Vagina (tissue), 2 donors: ENCODE measurements around the gene RXFP1. TPM values are rescaled to one million over a fixed set of nuclear protein-coding genes. Genes with fewer than 3 reads are reported as not detected.

Source experiments
- DNase-seq, 2 donors: peaks; one replicate each; pipeline ENCODE4 v3.0.0-alpha.2; 2017; ENCODE audit errors: extremely low spot score in 2 of 2
- H3K27ac ChIP-seq: fragments of 200-600 bp; sonication (generic); one replicate; pipeline ENCODE4 v1.5.1; 2019
- H3K27me3 ChIP-seq: fragments of 200-600 bp; sonication (generic); one replicate; pipeline ENCODE4 v1.5.1; 2019
- H3K36me3 ChIP-seq, 2 donors: fragments of 200-600 bp; sonication (generic); one replicate each; pipeline ENCODE4 v1.5.1; 2017 to 2019
- H3K4me1 ChIP-seq: fragments of 200-600 bp; sonication (generic); one replicate; pipeline ENCODE4 v1.5.1; 2019
- H3K4me3 ChIP-seq, 2 donors: fragments of 200-600 bp; sonication (generic); 1 replicate in 1 of 2; 2 replicates in 1 of 2; pipeline ENCODE4 v1.5.1; 2016 to 2019
- H3K9me3 ChIP-seq: fragments of 200-600 bp; sonication (generic); one replicate; pipeline ENCODE4 v1.5.1; 2019
- POLR2A ChIP-seq, 2 donors: fragments of 450-650 bp; IDR thresholded peaks; one replicate each; pipeline ENCODE4 v1.6.1; 2017; ENCODE audit warnings: antibody characterized with exemption in 2 of 2, mild to moderate bottlenecking in 2 of 2, moderate library complexity in 2 of 2
- POLR2AphosphoS5 ChIP-seq, 2 donors: sonication (generic); formaldehyde crosslinking; IDR thresholded peaks; one replicate each; pipeline ENCODE4 v1.9.0; 2017; ENCODE audit warnings: antibody characterized with exemption in 2 of 2, mild to moderate bottlenecking in 2 of 2, low read depth in 1 of 2; ENCODE audit not compliant: insufficient read depth in 1 of 2
- intact Hi-C: fragments of 100-400 bp; cut with DNase I; formaldehyde crosslinking; loops from one replicate; pipeline ENCODE4 v1.15.1; 2023
- total RNA-seq: library from RNA; depleted of rRNA; stranded (reverse); fragments of >200 nt; gene quantifications from one replicate; pipeline ENCODE4 v1.2.3, GENCODE V29; 2016
- TF ChIP-seq, protein P1 (sequence below), 3 experiments: fragments of 450-650 bp in 2 of 3; fragments of 200-600 bp in 1 of 3; sonication (generic) in 1 of 3; IDR thresholded peaks; one replicate each; pipeline ENCODE4 v1.5.1; 2017 to 2019; ENCODE audit warnings: antibody characterized with exemption in 3 of 3, mild to moderate bottlenecking in 2 of 3, moderate library complexity in 2 of 3

RXFP1 gene
- total RNA-seq, 1 donor from 2014 or later, result 1.5 TPM

DNA sequence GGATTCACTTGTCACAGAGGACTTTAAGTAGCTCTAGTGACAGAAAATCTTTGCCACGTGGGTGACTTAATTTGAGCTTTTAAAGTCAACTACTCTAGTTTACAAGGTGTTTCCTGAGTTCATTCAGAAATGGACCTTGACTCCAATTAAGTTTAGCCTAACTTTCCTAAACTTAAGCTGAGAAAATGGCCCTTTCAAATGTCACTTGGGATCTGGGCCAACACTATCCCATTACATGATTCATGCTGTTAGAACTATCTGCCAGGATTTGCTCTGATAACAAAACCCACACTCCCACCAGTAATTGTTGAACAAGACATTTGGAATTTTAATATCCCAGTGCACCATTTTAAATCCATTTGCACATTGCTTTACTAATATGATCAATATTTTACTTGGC is 109.2 kb downstream of the RXFP1 start:
- H3K36me3 ChIP-seq, result no peaks in the 10 kb centered on the region
- DNase-seq, result no peak
- no peaks in the 10 kb centered on the region for H3K27me3 ChIP-seq
- no peak overlapping the region for H3K4me3 ChIP-seq
- H3K27ac ChIP-seq, result no peak overlapping the region
- intact Hi-C loops, result no loop called here
- no peaks in the 10 kb centered on the region for H3K4me1 ChIP-seq
- TF ChIP-seq, protein P1, sequence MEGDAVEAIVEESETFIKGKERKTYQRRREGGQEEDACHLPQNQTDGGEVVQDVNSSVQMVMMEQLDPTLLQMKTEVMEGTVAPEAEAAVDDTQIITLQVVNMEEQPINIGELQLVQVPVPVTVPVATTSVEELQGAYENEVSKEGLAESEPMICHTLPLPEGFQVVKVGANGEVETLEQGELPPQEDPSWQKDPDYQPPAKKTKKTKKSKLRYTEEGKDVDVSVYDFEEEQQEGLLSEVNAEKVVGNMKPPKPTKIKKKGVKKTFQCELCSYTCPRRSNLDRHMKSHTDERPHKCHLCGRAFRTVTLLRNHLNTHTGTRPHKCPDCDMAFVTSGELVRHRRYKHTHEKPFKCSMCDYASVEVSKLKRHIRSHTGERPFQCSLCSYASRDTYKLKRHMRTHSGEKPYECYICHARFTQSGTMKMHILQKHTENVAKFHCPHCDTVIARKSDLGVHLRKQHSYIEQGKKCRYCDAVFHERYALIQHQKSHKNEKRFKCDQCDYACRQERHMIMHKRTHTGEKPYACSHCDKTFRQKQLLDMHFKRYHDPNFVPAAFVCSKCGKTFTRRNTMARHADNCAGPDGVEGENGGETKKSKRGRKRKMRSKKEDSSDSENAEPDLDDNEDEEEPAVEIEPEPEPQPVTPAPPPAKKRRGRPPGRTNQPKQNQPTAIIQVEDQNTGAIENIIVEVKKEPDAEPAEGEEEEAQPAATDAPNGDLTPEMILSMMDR (IDR thresholded peaks at IDR 0.05), result no peak
- TF ChIP-seq POLR2A (IDR thresholded peaks at IDR 0.05), result no peak
- H3K9me3 ChIP-seq, result no peaks in the 10 kb centered on the region

DNA sequence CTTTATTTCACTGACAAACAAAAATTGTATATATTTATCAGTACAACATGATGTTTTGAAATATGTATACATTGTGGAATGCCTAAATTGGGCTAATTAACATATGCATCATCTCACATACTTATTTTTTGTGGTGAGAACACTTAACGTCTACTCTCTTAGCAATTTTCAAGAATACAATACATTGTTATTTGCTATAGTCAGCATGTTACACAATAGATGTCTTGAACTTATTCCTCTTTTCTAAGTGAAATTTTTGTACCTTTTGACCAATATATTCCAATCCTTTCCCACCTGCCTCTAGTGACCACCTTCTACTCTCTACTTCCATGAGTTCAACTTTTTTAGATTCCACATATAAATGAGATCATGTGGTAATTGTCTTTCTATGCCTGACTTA is 114.9 kb downstream of the RXFP1 start:
- Histone ChIP-seq H3K4me3 (no peak overlapping the region), H3K9me3 (no peaks in the 10 kb centered on the region), H3K4me1 (no peaks in the 10 kb centered on the region), H3K36me3 (no peaks in the 10 kb centered on the region), H3K27me3 (no peaks in the 10 kb centered on the region), H3K27ac (no peak overlapping the region)
- intact Hi-C loops, result no loop called here
- TF ChIP-seq POLR2A (IDR thresholded peaks at IDR 0.05), result no peak
- no peak for DNase-seq

DNA sequence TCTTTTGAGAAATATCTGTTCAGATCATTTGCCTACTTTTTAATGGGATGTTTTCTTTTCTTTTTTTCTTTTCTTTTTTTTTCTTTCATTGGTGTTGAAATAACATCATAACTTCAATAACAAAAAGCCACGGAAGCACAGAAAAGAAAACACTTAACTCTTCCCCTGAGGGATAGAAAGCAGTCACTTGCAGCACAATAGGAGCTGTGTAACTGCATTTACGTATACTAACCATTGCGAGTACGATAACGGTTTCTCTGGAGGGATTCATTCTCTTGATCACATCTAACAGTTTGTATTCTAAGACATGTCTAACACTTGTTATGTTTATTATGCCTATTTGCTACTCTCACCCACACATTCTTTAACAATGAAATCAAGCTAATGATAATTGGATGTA is 122.7 kb downstream of the RXFP1 start:
- intact Hi-C loops, result no loop called here
- no peak overlapping the region for H3K27ac ChIP-seq
- no peak for DNase-seq
- H3K9me3 ChIP-seq, result no peaks in the 10 kb centered on the region
- no peak overlapping the region for H3K4me3 ChIP-seq
- TF ChIP-seq, protein P1 (IDR thresholded peaks at IDR 0.05), result no peak
- TF ChIP-seq POLR2A (IDR thresholded peaks at IDR 0.05), result no peak
- no peak for TF ChIP-seq POLR2AphosphoS5 (IDR thresholded peaks at IDR 0.05; ENCODE audit: insufficient read depth in 1 of 2, low read depth in 1 of 2)
- no peaks in the 10 kb centered on the region for H3K36me3 ChIP-seq
- no peaks in the 10 kb centered on the region for H3K4me1 ChIP-seq
- no peaks in the 10 kb centered on the region for H3K27me3 ChIP-seq

DNA sequence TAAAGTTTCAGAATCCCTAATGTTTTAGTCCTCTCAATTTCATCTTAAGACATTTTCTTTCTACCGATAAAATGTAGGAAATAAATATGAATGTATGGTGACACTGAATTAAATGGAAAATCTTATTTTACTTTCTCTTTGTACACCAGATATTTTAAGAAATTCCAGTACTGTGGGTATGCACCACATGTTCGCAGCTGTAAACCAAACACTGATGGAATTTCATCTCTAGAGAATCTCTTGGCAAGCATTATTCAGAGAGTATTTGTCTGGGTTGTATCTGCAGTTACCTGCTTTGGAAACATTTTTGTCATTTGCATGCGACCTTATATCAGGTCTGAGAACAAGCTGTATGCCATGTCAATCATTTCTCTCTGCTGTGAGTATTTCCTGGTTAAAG is 123.1 kb downstream of the RXFP1 start:
- no peak for DNase-seq
- intact Hi-C loops, result no loop called here
- TF ChIP-seq POLR2A (IDR thresholded peaks at IDR 0.05) (no peak), POLR2AphosphoS5 (IDR thresholded peaks at IDR 0.05; ENCODE audit: insufficient read depth in 1 of 2, low read depth in 1 of 2) (no peak)
- TF ChIP-seq, protein P1 (IDR thresholded peaks at IDR 0.05), result no peak
- H3K4me3 ChIP-seq, result no peak overlapping the region
- no peaks in the 10 kb centered on the region for H3K4me1 ChIP-seq
- no peak overlapping the region for H3K27ac ChIP-seq
- H3K9me3 ChIP-seq, result no peaks in the 10 kb centered on the region
- H3K36me3 ChIP-seq, result no peaks in the 10 kb centered on the region
- H3K27me3 ChIP-seq, result no peaks in the 10 kb centered on the region

DNA sequence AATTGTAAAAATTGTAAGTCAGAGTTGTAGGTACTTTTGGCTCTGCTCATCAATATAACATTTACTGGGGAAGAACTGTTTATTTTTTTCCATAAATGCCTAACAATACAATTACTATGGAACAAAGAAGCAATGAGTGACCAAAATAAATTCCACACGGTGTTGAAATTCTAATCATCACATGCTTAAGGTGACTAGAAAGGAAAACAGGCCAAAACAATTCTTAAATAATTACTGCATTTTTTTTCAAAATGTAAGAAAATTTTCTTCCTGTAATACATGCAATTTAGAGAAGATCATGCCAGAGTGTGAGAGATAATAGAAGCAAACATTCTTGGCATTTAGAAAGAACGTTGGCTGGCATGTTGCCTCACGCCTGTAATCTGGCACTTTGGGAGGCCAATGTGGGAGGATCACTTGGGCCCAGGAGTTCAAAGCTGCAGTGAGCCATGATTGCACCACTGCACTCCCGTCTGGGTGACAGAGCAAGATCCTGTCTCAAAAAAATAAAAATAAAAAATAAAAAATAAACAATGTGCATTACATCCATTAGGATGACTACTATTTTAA is 127.5 kb downstream of the RXFP1 start:
- Histone ChIP-seq H3K4me1 (no peaks in the 10 kb centered on the region), H3K27me3 (no peaks in the 10 kb centered on the region), H3K36me3 (no peaks in the 10 kb centered on the region), H3K27ac (no peak overlapping the region), H3K4me3 (no peak overlapping the region), H3K9me3 (no peaks in the 10 kb centered on the region)
- DNase-seq, result no peak
- intact Hi-C loops, result no loop called here
- TF ChIP-seq POLR2AphosphoS5 (IDR thresholded peaks at IDR 0.05; ENCODE audit: insufficient read depth in 1 of 2, low read depth in 1 of 2) (no peak), POLR2A (IDR thresholded peaks at IDR 0.05) (no peak)
- TF ChIP-seq, protein P1 (IDR thresholded peaks at IDR 0.05), result no peak
